ENCODE results near the gene AP1G2.

AP1G2 gene

DNA sequence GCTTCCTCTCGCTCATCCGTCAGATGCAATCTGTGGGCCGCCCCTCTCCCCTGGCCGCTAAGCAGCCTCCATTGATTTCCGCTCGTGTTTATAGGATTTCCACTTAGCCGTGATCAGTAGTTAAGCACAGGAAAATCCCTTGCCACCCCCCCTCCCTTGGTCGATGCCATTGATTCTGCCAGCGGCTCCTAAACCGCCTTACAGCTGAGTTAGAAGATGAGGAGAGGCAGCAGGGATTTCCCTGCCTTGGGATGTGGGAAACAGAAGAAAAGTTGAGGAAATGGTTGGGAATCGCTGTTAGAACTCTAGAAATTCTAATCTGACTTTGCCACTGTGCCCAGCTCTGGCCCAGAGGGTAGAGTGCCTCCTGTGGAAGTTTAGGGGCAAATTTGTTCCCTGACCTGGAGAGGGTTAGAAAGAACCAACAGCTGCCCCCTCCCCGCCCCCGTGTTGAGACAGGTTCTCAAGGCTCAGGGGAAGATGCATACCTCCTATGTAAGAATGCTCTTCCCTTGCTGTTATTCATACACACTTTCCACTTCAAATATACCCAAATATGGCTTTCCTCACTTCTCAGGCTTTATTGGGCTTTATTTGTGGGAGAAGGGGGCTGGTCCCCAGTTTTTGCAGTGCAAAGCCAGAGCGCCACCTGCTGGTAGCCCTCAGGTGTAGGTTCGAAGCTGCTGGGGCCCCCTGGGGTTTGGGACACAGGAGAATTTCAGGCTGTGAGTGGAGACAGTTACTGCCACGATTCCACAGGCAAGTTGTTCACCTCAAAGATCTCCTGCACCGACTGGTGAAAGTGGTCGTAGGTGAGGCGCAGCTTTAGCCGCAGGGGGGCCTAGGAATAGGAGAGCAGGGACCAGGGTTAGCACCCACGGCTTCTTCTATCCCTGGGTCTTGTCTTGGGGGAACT lies 8.3 kb downstream of the AP1G2 start:
- in situ Hi-C loops (cut with HindIII; ENCODE audit: low sequenced_read_pairs), result no loop called here

GRCh38 chr14:23558346-23559009 lies 9.1 kb downstream of the AP1G2 start:
- in situ Hi-C loops (cut with HindIII; ENCODE audit: low sequenced_read_pairs), result no loop called here

- in situ Hi-C loops (cut with HindIII; ENCODE audit: low sequenced_read_pairs), result no loop called here
Measured at GRCh38 chr14:23557946-23558345, 9.6 kb downstream of the AP1G2 start.

DNA sequence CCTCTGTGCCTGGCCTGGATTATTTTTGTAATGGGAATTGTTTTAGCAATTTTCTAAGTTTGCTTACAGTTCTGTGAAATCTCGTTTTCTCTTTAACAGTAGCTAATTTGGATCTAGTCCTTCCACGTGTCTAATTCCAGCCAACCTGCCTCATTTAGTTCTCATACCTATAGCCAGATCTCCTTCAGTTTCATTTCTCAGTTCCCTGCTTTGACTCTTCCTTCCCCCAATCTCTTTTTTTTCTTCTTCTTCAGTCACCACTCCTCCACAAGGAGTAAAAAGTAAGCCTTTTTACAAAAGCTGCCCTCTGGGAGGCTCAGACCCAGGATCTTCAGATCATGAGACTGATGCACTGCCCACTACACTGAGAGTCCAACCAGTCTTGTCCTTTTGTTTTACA lies 10.1 kb downstream of the AP1G2 start:
- in situ Hi-C loops (cut with HindIII; ENCODE audit: low sequenced_read_pairs), result no loop called here

- in situ Hi-C loops (cut with HindIII; ENCODE audit: low sequenced_read_pairs), result no loop called here
Measured at GRCh38 chr14:23556700-23557440, 10.7 kb downstream of the AP1G2 start.

DNA sequence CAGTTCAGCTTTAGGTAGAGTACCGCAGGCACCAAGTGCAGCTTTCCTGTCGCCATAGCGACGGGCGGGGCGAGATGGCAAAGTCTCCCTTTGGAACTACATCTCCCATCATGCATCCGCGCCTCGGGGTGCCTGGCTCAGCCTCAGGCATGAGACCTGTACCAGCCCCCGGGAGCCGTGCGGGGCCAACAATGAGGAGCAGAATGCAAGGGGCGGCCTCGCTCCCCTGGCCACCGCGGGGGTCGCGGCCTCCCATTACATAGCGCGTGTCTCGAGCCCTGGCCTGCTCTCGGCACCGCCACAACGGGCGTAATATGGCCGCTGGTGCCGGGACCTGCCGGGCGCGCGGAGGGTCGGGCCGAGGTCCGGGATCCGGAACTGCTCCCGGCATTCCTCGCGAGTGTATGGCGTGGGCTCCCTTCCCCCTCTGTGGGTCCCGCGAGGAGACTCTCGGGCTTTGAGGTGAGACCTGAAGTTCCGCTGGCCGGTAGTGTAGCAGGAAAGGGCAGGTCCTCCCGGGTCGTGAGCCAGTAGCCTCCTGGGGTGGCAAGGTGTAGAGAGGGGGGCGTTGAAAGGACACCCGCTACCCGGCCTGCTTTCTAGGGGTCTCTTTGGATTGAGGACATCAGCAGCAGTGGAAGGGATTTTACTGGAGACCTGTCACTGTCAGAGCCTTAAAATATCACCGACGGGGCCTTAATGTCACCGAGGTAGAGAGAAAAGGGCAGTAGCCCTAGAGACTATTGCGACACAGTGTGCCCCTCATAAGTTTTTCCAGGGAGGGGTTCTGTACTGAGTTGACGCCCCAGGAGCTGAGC lies 11.5 kb downstream of the AP1G2 start, which contains the start of gene THTPA:
THTPA (plus strand) TSS at position 390 of the 818 bp plus-strand sequence. CDS start 487 bp downstream, outside the sequence.
- in situ Hi-C loops (cut with HindIII; ENCODE audit: low sequenced_read_pairs), result no loop called here

DNA sequence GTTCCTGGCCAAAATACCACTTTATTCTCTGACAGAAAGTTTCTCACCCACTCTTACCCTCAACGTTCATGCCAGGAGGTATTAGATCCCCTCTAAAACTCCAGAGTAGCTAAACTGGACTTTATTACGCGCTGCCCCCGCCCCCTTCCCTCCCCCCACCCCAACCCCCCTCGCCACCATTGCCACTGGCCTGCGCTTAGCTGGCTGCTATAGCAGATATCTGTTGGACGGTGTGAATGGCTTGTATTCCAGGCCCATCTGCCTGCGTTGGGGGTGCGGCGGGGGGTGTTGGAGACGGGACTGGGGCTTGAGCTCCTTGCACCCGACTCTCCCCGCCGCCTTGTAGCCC lies 12.1 kb downstream of the AP1G2 start:
- in situ Hi-C loops (cut with HindIII; ENCODE audit: low sequenced_read_pairs), result no loop called here

GRCh38 chr14:23551266-23552028 lies 16.1 kb downstream of the AP1G2 start, which contains the start of gene ZFHX2:
Gene ZFHX2, minus strand, starts transcription at chr14:23551765. Its CDS starts 16,440 bp downstream, at chr14:23535325.
- in situ Hi-C loops (cut with HindIII; ENCODE audit: low sequenced_read_pairs), result loop anchor here (5.0 kb wide), 1 partner anchor 64 kb away; no protein-coding TSS in a partner anchor

DNA sequence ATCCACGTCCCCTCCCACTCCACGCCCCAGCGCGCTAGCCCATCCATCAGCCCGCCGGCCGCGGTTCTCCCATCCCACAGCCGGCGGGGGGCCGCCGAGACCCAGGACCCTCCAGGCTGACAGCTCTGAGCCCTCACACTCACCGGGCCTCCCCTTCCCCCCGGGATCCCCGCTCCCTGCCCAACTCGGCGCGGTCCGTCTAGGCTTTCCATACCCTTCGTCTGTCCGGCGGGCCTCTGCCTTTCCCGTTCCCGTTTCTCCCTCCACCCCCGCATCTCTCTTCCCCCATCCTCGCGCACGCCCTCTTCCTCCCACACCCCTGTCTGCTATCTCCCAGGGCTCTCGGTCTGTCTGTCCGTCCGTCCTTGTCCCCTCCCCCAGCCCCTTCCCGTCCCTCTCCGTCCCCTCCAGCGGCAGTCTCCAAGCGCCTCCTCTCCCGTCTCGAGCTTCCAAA lies 16.8 kb downstream of the AP1G2 start:
- in situ Hi-C loops (cut with HindIII; ENCODE audit: low sequenced_read_pairs), result loop anchor here (5.0 kb wide), 1 partner anchor 64 kb away; no protein-coding TSS in a partner anchor

DNA sequence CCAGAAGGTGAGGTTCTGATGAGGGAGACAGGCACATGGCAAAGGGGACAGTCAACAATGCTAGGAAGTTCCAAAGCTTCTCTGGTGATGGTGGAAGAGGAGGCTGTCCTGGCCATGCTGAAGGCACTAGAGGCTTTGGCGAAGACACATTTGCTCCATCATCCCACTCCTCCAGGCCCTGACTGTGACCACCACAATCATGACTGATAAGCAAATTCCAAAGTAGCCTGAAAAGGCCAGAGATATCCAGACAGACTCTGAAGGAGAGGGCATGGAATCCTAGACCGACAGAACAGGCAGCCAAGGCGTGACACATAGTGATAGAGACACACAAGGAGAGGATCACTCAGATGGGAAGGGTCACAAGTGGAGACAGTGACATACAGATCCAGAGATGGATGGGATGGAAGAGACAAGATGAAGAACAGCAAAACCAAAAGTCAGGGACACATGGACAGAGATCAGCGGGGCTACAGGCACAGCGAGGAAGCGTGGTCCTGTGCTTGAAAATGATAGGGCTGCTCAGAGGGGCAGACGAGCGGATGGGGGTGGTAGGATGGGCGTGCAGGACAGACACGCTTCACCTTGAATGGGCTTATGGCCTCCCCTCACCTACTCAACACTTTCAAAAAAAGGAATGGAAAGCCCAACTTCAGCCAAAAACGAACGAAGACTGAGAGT lies 17.3 kb downstream of the AP1G2 start:
- in situ Hi-C loops (cut with HindIII; ENCODE audit: low sequenced_read_pairs), result loop anchor here (5.0 kb wide), 1 partner anchor 63 kb away; no protein-coding TSS in a partner anchor

DNA sequence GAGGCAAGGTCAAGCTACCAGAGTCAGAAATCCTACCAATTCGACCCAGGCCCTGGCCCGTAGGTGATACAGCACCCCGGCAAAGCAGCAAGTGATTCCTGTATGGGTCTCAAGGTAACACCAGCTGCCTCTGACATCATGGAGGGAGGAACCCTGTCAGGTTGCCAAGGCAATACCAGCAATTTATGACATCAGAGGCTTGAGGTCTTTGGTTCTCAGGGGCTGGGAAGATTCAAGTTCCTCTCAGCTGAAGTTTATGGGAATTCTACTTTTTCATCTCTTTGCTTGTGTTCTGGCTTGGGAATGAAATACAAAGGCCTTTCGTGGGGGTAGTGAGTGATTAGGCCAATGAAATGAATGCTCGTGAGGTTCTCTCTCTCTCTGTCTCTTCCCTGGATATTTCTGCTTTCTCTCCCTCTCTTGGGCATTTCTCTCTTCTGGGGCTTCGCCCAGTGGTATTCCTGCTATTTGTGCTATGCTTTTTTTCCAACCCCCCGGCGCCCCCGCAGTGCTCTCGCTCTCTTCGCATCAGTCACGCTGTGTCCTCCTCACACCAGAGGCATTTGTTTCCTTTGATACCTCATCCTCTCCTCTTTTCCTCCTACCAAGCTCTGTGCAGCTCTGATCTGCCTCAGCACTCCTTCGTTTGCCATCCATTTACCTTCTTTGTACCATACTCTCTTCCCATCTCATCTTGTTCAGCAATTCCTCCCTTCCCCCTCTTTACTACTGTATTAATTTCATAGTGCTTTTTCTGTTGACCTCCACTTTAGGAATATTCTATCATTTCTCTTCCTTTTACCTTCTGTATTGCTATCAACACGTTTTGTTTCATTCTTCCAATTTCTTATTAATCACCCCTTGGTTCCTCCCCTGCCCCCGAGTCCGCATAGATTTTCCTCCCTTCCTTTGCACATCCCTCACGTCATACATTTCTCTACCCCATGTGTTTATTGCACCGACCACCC lies 19.0 kb downstream of the AP1G2 start:
- in situ Hi-C loops (cut with HindIII; ENCODE audit: low sequenced_read_pairs), result no loop called here

DNA sequence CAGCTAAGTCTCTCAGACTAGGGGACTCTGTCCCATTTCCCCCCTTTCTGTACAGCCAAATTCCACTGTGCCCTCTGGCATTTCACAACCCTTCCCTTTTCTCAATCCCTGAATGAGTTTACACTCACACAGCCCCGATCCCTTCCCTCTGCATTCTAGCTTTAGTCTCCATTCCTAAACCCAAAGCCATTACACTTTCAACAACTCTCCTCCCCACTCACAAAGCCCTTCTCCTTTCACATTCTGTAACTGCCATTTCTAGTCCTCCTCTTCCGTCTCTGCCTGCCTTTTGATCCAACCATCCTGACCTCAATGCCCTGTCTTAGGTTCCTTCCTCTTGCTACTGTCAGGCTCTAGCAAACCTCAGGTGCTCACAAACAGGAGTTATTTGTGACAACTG lies 19.7 kb downstream of the AP1G2 start:
- in situ Hi-C loops (cut with HindIII; ENCODE audit: low sequenced_read_pairs), result no loop called here

- in situ Hi-C loops (cut with HindIII; ENCODE audit: low sequenced_read_pairs), result no loop called here
Measured at GRCh38 chr14:23546450-23547035, 21.0 kb downstream of the AP1G2 start.

GRCh38 chr14:23545740-23546365 lies 21.7 kb downstream of the AP1G2 start:
- in situ Hi-C loops (cut with HindIII; ENCODE audit: low sequenced_read_pairs), result no loop called here

DNA sequence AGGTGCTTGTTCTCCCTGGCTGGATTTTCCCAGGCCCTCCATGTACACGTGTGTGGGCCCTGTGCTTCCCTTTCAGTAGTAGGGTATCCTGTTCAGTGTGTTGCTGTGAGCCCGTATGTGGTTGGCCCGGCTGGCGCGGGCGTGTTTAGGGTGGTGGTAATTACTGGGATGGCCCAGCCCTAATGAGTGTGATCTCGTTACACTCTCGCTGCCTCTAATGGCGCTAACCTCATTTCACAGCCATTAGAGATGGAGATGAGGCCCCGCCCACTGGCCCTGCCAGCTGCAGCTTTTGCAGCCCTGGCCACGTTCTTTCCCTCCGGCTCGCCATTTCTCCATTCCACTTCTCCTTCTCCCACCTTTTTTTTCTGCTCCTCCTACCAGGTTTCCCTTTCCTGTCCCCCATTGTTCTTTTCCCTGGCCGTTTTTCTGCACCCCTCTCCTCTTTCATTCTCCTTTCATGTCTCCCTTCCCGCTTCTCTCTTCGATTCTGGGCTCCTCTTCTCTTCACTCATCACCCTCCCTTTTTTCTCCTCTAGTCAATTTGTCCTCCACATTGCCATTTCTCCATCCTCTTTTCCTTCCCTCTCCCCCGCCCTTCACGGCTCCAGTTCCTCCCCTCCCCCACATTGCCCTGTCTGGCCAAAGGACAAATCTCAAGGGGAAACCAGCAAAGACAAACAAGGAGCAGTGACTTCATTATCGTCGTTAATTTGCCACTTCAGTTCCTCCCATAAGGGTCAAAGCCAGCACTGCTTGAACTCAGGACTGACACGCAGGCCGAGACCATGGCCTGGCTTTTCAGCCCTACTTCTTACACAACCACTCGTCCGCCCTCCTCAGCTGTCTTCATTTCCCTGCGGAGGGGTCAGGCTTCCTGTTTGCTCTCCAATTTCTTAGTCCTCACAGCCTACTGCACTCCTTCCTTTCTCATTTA lies 22.8 kb downstream of the AP1G2 start:
- in situ Hi-C loops (cut with HindIII; ENCODE audit: low sequenced_read_pairs), result no loop called here

DNA sequence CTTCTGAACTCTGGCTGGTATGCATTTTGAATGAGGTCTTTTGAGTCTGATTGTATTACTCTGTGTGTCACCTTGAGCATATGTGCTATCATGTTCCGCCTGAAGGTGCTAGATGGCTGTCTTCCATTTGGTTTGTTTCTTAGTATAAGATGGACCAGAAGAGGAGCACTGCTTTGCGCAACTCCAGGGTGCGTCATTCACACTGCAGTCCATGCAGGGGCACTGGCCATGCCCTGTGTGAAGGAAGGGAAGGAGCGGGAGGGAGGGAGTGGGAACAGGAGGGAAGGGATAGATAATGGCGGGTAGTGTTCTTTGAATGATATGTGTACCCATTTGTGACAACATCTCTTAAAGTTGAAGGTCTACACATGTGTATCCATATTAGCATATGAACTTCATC lies 24.2 kb downstream of the AP1G2 start:
- in situ Hi-C loops (cut with HindIII; ENCODE audit: low sequenced_read_pairs), result no loop called here

All from endothelial cell of hepatic sinusoid (primary cell).